Measurements from ENCODE around the gene FZR1. TPM values are rescaled to one million over a fixed set of nuclear protein-coding genes. Genes with fewer than 3 reads are reported as not detected.

The FZR1 gene
- total and polyA plus RNA-seq, 7 experiments from 2014 or later, result 7.8 to 90.7 (median 66.7) TPM

- peaks cover 25 to 32% of the 10 kb centered on the region in 2 donors for H3K4me1 ChIP-seq (ENCODE audit: control insufficient read depth in 2 of 2, insufficient read depth in 2 of 2, low read length in 2 of 2)
- peaks cover 0 to 37% (median 0%) of the 10 kb centered on the region in 3 experiments for H3K36me3 ChIP-seq (ENCODE audit: control insufficient read depth in 2 of 3, insufficient read depth in 3 of 3, low read length in 3 of 3)
- H3K4me3 ChIP-seq (ENCODE audit: low read length), result no peak overlapping the region
- Mint-ChIP-seq H3K36me3 (peaks cover 0 to 8% (median 0%) of the 10 kb centered on the region in 5 donors), H3K4me1 (peaks cover 18 to 50% (median 35%) of the 10 kb centered on the region in 7 donors), H3K4me3 (peak overlapping the region in 7 of 10 donors; percentile 14 to 49 (median 30)), H3K27ac (peak overlapping the region; percentile 48 to 85 (median 75)), H3K27me3 (no peaks in the 10 kb centered on the region), H3K9me3 (peaks cover 0 to 2% (median 0%) of the 10 kb centered on the region in 11 donors)
- ChIA-PET CTCF (no interaction called here), POLR2A (no interaction called here)
- no peak overlapping the region for H3K27ac ChIP-seq (ENCODE audit: low read depth, low read length)
- no peak for DNase-seq
- no peaks in the 10 kb centered on the region for H3K27me3 ChIP-seq (ENCODE audit: control insufficient read depth in 2 of 2, insufficient read depth in 2 of 2, low read length in 2 of 2)
- no peak for ATAC-seq
- intact Hi-C loops (cut with micrococcal nuclease), result loop anchor here (10.0 kb wide), 4 partner anchors 153 to 923 kb away; partner anchors contain the start of genes APBA3 (in 1 of the 2), HDGFL2 (in 1 of the 2), MRPL54 (in 1 of the 2) and PIAS4 (in 1 of the 2)
- H3K9me3 ChIP-seq (ENCODE audit: control insufficient read depth in 2 of 3, low read length in 3 of 3), result no peaks in the 10 kb centered on the region
These were observed 45.6 kb downstream of the FZR1 start for GRCh38 chr19:3551792-3552095.

- ATAC-seq (peak; percentile 34), DNase-seq (peak in 7 of 9 donors; percentile 60 to 82 (median 77))
- Histone ChIP-seq H3K36me3 (ENCODE audit: control insufficient read depth in 2 of 3, insufficient read depth in 3 of 3, low read length in 3 of 3) (peaks cover 0 to 19% (median 0%) of the 10 kb centered on the region in 3 experiments), H3K4me1 (ENCODE audit: control insufficient read depth in 2 of 2, insufficient read depth in 2 of 2, low read length in 2 of 2) (peaks cover 25 to 32% of the 10 kb centered on the region in 2 donors), H3K27ac (ENCODE audit: low read depth, low read length) (peak overlapping the region; percentile 74), H3K9me3 (ENCODE audit: control insufficient read depth in 2 of 3, low read length in 3 of 3) (no peaks in the 10 kb centered on the region), H3K4me3 (ENCODE audit: low read length) (peak overlapping the region; percentile 39), H3K27me3 (ENCODE audit: control insufficient read depth in 2 of 2, insufficient read depth in 2 of 2, low read length in 2 of 2) (no peaks in the 10 kb centered on the region)
- peaks cover 18 to 50% (median 45%) of the 10 kb centered on the region in 7 donors for H3K4me1 Mint-ChIP-seq
- H3K27me3 Mint-ChIP-seq, result no peaks in the 10 kb centered on the region
- intact Hi-C loops (cut with micrococcal nuclease), result loop anchor here (1.0 to 10.0 kb wide), 7 partner anchors 9 to 920 kb away; partner anchors contain the start of genes APBA3 (in 1 of the 2), HDGFL2 (in 1 of the 2), MRPL54 (in 1 of the 2) and PIAS4 (in 1 of the 2)
- peaks cover 0 to 9% (median 0%) of the 10 kb centered on the region in 5 donors for H3K36me3 Mint-ChIP-seq
- ChIA-PET POLR2A (interaction anchor here (0.8 to 1.7 kb wide), 7 partner anchors 9 to 64 kb away, joined by 3 to 10 read pairs (median 3); partner anchors contain the start of genes FZR1 and GIPC3), CTCF (interaction anchor here (0.6 to 4.5 kb wide), 2 partner anchors 9 to 16 kb away, joined by 3 to 30 read pairs; no protein-coding TSS in a partner anchor)
- peak overlapping the region; percentile 93 to 97 (median 95) for H3K27ac Mint-ChIP-seq
- H3K4me3 Mint-ChIP-seq, result peak overlapping the region; percentile 92 to 100 (median 96)
- H3K9me3 Mint-ChIP-seq, result peaks cover 0 to 2% (median 0%) of the 10 kb centered on the region in 11 donors
These were observed 48.4 kb downstream of the FZR1 start for GRCh38 chr19:3554254-3555083.

DNA sequence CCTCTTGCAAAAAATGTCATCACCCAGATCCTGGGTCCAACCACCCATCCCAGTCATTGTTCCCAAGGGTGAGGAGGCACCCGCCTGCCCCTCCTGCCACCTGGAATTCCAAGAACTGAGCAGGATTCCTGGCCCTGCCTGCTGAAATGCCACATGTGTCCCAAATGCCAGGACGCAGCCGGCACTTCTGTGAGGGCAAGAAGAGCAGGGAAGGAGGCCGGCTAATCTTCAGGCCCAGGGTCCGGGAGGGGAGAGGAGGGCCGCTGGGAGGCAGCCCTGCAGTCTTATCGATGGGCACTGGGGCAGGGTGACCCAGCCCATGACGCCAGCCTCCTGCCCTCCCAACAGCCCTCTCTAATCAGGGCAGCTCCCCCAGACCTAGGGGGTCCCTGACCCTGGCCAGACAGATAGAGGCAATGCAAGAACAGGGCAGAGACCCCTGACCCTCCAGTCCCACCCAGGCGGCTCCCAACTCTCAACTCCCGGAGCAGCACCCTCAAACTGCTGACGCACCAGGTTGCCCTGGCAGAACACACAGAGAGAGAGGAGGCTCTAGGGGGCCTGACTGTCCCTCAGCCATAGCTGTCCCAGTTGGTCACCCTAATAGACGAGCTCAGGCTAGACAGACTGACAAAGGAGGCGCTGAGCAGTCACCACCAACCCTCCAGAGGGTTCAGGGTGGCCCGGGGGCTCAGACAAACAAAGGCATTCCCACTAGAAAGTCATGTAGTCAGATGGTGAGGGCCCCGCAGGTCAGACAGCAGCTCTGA lies 49.7 kb downstream of the FZR1 start:
- intact Hi-C loops (cut with micrococcal nuclease), result loop anchor here (5.0 to 10.0 kb wide), 6 partner anchors 51 to 919 kb away; partner anchors contain the start of genes APBA3 (in 1 of the 2), HDGFL2 (in 1 of the 2), MRPL54 (in 1 of the 2) and PIAS4 (in 1 of the 2)
- no peak for ATAC-seq
- Histone ChIP-seq H3K9me3 (ENCODE audit: control insufficient read depth in 2 of 3, low read length in 3 of 3) (no peaks in the 10 kb centered on the region), H3K27ac (ENCODE audit: low read depth, low read length) (peak overlapping the region; percentile 83), H3K4me3 (ENCODE audit: low read length) (peak overlapping the region; percentile 77), H3K27me3 (ENCODE audit: control insufficient read depth in 2 of 2, insufficient read depth in 2 of 2, low read length in 2 of 2) (no peaks in the 10 kb centered on the region), H3K36me3 (ENCODE audit: control insufficient read depth in 2 of 3, insufficient read depth in 3 of 3, low read length in 3 of 3) (peaks cover 0 to 11% (median 0%) of the 10 kb centered on the region in 3 experiments), H3K4me1 (ENCODE audit: control insufficient read depth in 2 of 2, insufficient read depth in 2 of 2, low read length in 2 of 2) (peaks cover 25 to 32% of the 10 kb centered on the region in 2 donors)
- Mint-ChIP-seq H3K36me3 (peaks cover 0 to 9% (median 0%) of the 10 kb centered on the region in 5 donors), H3K27ac (peak overlapping the region; percentile 92 to 97 (median 95)), H3K4me1 (peaks cover 18 to 49% (median 44%) of the 10 kb centered on the region in 7 donors), H3K27me3 (no peaks in the 10 kb centered on the region), H3K9me3 (peaks cover 0 to 2% (median 0%) of the 10 kb centered on the region in 11 donors), H3K4me3 (peak overlapping the region; percentile 92 to 100 (median 96))
- ChIA-PET POLR2A (interaction anchor here (0.8 to 3.1 kb wide), 14 partner anchors 9 to 451 kb away, joined by 3 to 25 read pairs (median 4); partner anchors contain the start of genes FZR1 and GIPC3), CTCF (interaction anchor here (0.6 to 4.5 kb wide), 7 partner anchors 11 to 280 kb away, joined by 3 to 30 read pairs (median 4); partner anchors contain the start of genes GIPC3, MRPL54 and PIP5K1C)
- DNase-seq, result peak in 1 of 9 donors; percentile 21

GRCh38 chr19:3556423-3556977 lies 50.4 kb downstream of the FZR1 start:
- ATAC-seq, result no peak
- Mint-ChIP-seq H3K27ac (peak overlapping the region; percentile 92 to 97 (median 95)), H3K4me3 (peak overlapping the region; percentile 92 to 100 (median 96)), H3K27me3 (no peaks in the 10 kb centered on the region), H3K9me3 (peaks cover 0 to 2% (median 0%) of the 10 kb centered on the region in 11 donors), H3K36me3 (peaks cover 0 to 9% (median 0%) of the 10 kb centered on the region in 5 donors), H3K4me1 (peaks cover 18 to 48% (median 43%) of the 10 kb centered on the region in 7 donors)
- Histone ChIP-seq H3K4me3 (ENCODE audit: low read length) (peak overlapping the region; percentile 77), H3K9me3 (ENCODE audit: control insufficient read depth in 2 of 3, low read length in 3 of 3) (no peaks in the 10 kb centered on the region), H3K36me3 (ENCODE audit: control insufficient read depth in 2 of 3, insufficient read depth in 3 of 3, low read length in 3 of 3) (peaks cover 0 to 7% (median 0%) of the 10 kb centered on the region in 3 experiments), H3K4me1 (ENCODE audit: control insufficient read depth in 2 of 2, insufficient read depth in 2 of 2, low read length in 2 of 2) (peaks cover 25 to 32% of the 10 kb centered on the region in 2 donors), H3K27ac (ENCODE audit: low read depth, low read length) (peak overlapping the region; percentile 83), H3K27me3 (ENCODE audit: control insufficient read depth in 2 of 2, insufficient read depth in 2 of 2, low read length in 2 of 2) (no peaks in the 10 kb centered on the region)
- no peak for DNase-seq
- POLR2A ChIA-PET, result interaction anchor here (0.6 to 3.1 kb wide), 16 partner anchors 10 to 531 kb away, joined by 3 to 25 read pairs (median 4); partner anchors contain the start of genes FZR1 and GIPC3
- CTCF ChIA-PET, result interaction anchor here (0.6 to 4.5 kb wide), 8 partner anchors 11 to 280 kb away, joined by 3 to 30 read pairs (median 4); partner anchors contain the start of genes GIPC3, MRPL54 and PIP5K1C
- intact Hi-C loops (cut with micrococcal nuclease), result loop anchor here (5.0 to 10.0 kb wide), 6 partner anchors 51 to 918 kb away; partner anchors contain the start of genes APBA3 (in 1 of the 2), HDGFL2 (in 1 of the 2), MRPL54 (in 1 of the 2) and PIAS4 (in 1 of the 2)

GRCh38 chr19:3556978-3557460 lies 50.9 kb downstream of the FZR1 start:
- Histone ChIP-seq H3K27me3 (ENCODE audit: control insufficient read depth in 2 of 2, insufficient read depth in 2 of 2, low read length in 2 of 2) (no peaks in the 10 kb centered on the region), H3K27ac (ENCODE audit: low read depth, low read length) (peak overlapping the region; percentile 83), H3K9me3 (ENCODE audit: control insufficient read depth in 2 of 3, low read length in 3 of 3) (no peaks in the 10 kb centered on the region), H3K36me3 (ENCODE audit: control insufficient read depth in 2 of 3, insufficient read depth in 3 of 3, low read length in 3 of 3) (peaks cover 0 to 7% (median 0%) of the 10 kb centered on the region in 3 experiments), H3K4me3 (ENCODE audit: low read length) (peak overlapping the region; percentile 77), H3K4me1 (ENCODE audit: control insufficient read depth in 2 of 2, insufficient read depth in 2 of 2, low read length in 2 of 2) (peaks cover 25 to 32% of the 10 kb centered on the region in 2 donors)
- H3K27me3 Mint-ChIP-seq, result no peaks in the 10 kb centered on the region
- ATAC-seq, result peak; percentile 30
- H3K9me3 Mint-ChIP-seq, result peaks cover 0 to 2% (median 0%) of the 10 kb centered on the region in 11 donors
- H3K4me3 Mint-ChIP-seq, result peak overlapping the region; percentile 92 to 100 (median 96)
- POLR2A ChIA-PET, result interaction anchor here (0.6 to 3.1 kb wide), 18 partner anchors 10 to 530 kb away, joined by 3 to 25 read pairs (median 4); partner anchors contain the start of genes FZR1, GIPC3 and MRPL54
- peaks cover 0 to 9% (median 0%) of the 10 kb centered on the region in 5 donors for H3K36me3 Mint-ChIP-seq
- peaks cover 18 to 43% (median 40%) of the 10 kb centered on the region in 7 donors for H3K4me1 Mint-ChIP-seq
- CTCF ChIA-PET, result interaction anchor here (0.9 to 4.5 kb wide), 6 partner anchors 12 to 205 kb away, joined by 3 to 30 read pairs (median 4); partner anchors contain the start of genes GIPC3, MRPL54 and PIP5K1C
- DNase-seq, result peak in 8 of 9 donors; percentile 42 to 66 (median 54)
- H3K27ac Mint-ChIP-seq, result peak overlapping the region; percentile 92 to 97 (median 95)
- intact Hi-C loops (cut with micrococcal nuclease), result loop anchor here (1.0 to 10.0 kb wide), 9 partner anchors 15 to 918 kb away; partner anchors contain the start of genes FZR1 (in 2 of the 2), HMG20B (in 2 of the 2), APBA3 (in 1 of the 2) and HDGFL2 (in 1 of the 2)
